Activated CD4-positive, alpha-beta T cell treated with anti-CD3 and anti-CD28 coated beads, Interleukin-2, amount 10 ng/mL, durations not matched to agents 7 days and 5 days (primary cell): Measurements from ENCODE around the gene OS9. TPM values are rescaled to one million over a fixed set of nuclear protein-coding genes. Genes with fewer than 3 reads are reported as not detected.
"Not testable (repeated sequence)": the region's sequence is repeated elsewhere in the genome, so short reads cannot be mapped to it uniquely, and the experiment has no call there.

Experiments
- CTCF ChIA-PET: fragments of 350-600 bp; sonication (Branson Sonifier 250); formaldehyde crosslinking; loops from one replicate; lab custom pipeline; 2021; ENCODE audit warnings: antibody characterized with exemption; lab: Charles Lee
- POLR2A ChIA-PET: fragments of 350-600 bp; sonication (Branson Sonifier 250); formaldehyde crosslinking; loops from one replicate; lab custom pipeline; 2021; ENCODE audit warnings: antibody characterized with exemption; lab: Charles Lee
- DNase-seq: peaks from one replicate; pipeline ENCODE4 v3.0.0-alpha.2; 2020
- H3K27ac Mint-ChIP-seq: one replicate; pipeline ENCODE4 v1.8.0; 2021; ENCODE audit warnings: mild to moderate bottlenecking, moderate library complexity, mixed read lengths
- H3K27me3 Mint-ChIP-seq: one replicate; pipeline ENCODE4 v1.8.0; 2021; ENCODE audit warnings: mixed read lengths
- H3K36me3 Mint-ChIP-seq: one replicate; pipeline ENCODE4 v1.8.0; 2021; ENCODE audit warnings: low read depth, mixed read lengths
- H3K4me1 Mint-ChIP-seq: one replicate; pipeline ENCODE4 v1.8.0; 2021; ENCODE audit warnings: mixed read lengths
- H3K4me3 Mint-ChIP-seq: one replicate; pipeline ENCODE4 v1.8.0; 2021; ENCODE audit warnings: mild to moderate bottlenecking, moderate library complexity, mixed read lengths
- H3K9me3 Mint-ChIP-seq: one replicate; pipeline ENCODE4 v1.8.0; 2021; ENCODE audit warnings: mixed read lengths
- total RNA-seq, 2 experiments: library from RNA; stranded (reverse); gene quantifications; one replicate each; pipeline ENCODE4 v1.2.3, GENCODE V29; 2021

OS9 gene
- total RNA-seq, 2 experiments from 2014 or later: 138 to 142 TPM

- Mint-ChIP-seq H3K36me3 (peaks cover 75% of the 10 kb centered on the region), H3K27me3 (no peaks in the 10 kb centered on the region), H3K4me1 (peaks cover 5% of the 10 kb centered on the region), H3K9me3 (peaks cover 15% of the 10 kb centered on the region), H3K27ac (no peak overlapping the region), H3K4me3 (no peak overlapping the region)
- POLR2A ChIA-PET: no interaction called here
- DNase-seq: no peak
- CTCF ChIA-PET: interaction anchor here (0.6 kb wide), 2 partner anchors 29 to 886 kb away, joined by 4 to 5 read pairs; no protein-coding TSS in a partner anchor
Measured at GRCh38 chr12:57700317-57700716, 6.4 kb downstream of the OS9 start.

- POLR2A ChIA-PET: no interaction called here
- Mint-ChIP-seq H3K9me3 (peaks cover 15% of the 10 kb centered on the region), H3K36me3 (peaks cover 62% of the 10 kb centered on the region), H3K27me3 (no peaks in the 10 kb centered on the region), H3K4me1 (peaks cover 4% of the 10 kb centered on the region), H3K4me3 (no peak overlapping the region), H3K27ac (no peak overlapping the region)
- DNase-seq: no peak
- CTCF ChIA-PET: interaction anchor here (1.2 kb wide), 1 partner anchor 15 kb away, joined by 4 read pairs; no protein-coding TSS in a partner anchor
Measured at GRCh38 chr12:57707250-57707649, 13.3 kb downstream of the OS9 start.

GRCh38 chr12:57708296-57708695 is 14.4 kb downstream of the OS9 start:
- DNase-seq: no peak
- peaks cover 4% of the 10 kb centered on the region for H3K4me1 Mint-ChIP-seq
- no peak overlapping the region for H3K27ac Mint-ChIP-seq
- no peak overlapping the region for H3K4me3 Mint-ChIP-seq
- peaks cover 56% of the 10 kb centered on the region for H3K36me3 Mint-ChIP-seq
- H3K9me3 Mint-ChIP-seq: peaks cover 8% of the 10 kb centered on the region
- ChIA-PET POLR2A (no interaction called here), CTCF (interaction anchor here (0.6 kb wide), 1 partner anchor 24 kb away, joined by 3 read pairs; no protein-coding TSS in a partner anchor)
- H3K27me3 Mint-ChIP-seq: no peaks in the 10 kb centered on the region

GRCh38 chr12:57712701-57713100 is 18.8 kb downstream of the OS9 start:
- Mint-ChIP-seq H3K27ac (no peak overlapping the region), H3K4me1 (peaks cover 4% of the 10 kb centered on the region), H3K4me3 (no peak overlapping the region), H3K27me3 (no peaks in the 10 kb centered on the region), H3K36me3 (peaks cover 33% of the 10 kb centered on the region), H3K9me3 (no peaks in the 10 kb centered on the region)
- POLR2A ChIA-PET: no interaction called here
- no peak for DNase-seq
- CTCF ChIA-PET: interaction anchor here (0.6 to 0.7 kb wide), 2 partner anchors 22 to 130 kb away, joined by 3 read pairs; no protein-coding TSS in a partner anchor

GRCh38 chr12:57713209-57713608 is 19.3 kb downstream of the OS9 start:
- Mint-ChIP-seq H3K36me3 (peaks cover 38% of the 10 kb centered on the region), H3K9me3 (no peaks in the 10 kb centered on the region)

GRCh38 chr12:57715036-57715748 is 21.3 kb downstream of the OS9 start:
- H3K36me3 Mint-ChIP-seq: peaks cover 49% of the 10 kb centered on the region
- H3K4me1 Mint-ChIP-seq, CTCF ChIA-PET, DNase-seq, H3K27me3 Mint-ChIP-seq, H3K9me3 Mint-ChIP-seq, H3K4me3 Mint-ChIP-seq, POLR2A ChIA-PET, H3K27ac Mint-ChIP-seq: not testable (repeated sequence)

More at GRCh38 chr12:57713209-57713608, 19.3 kb downstream of the OS9 start:
- H3K4me3 Mint-ChIP-seq: no peak overlapping the region
- H3K27me3 Mint-ChIP-seq: no peaks in the 10 kb centered on the region
- H3K27ac Mint-ChIP-seq: no peak overlapping the region
- ChIA-PET CTCF (interaction anchor here (0.6 to 0.7 kb wide), 2 partner anchors 22 to 130 kb away, joined by 3 read pairs; no protein-coding TSS in a partner anchor), POLR2A (interaction anchor here (0.6 kb wide), 1 partner anchor 77 kb away, joined by 4 read pairs; no protein-coding TSS in a partner anchor)
- H3K4me1 Mint-ChIP-seq: peaks cover 4% of the 10 kb centered on the region
- no peak for DNase-seq

- Mint-ChIP-seq H3K27me3 (no peaks in the 10 kb centered on the region), H3K27ac (no peak overlapping the region), H3K4me1 (peaks cover 1% of the 10 kb centered on the region), H3K4me3 (no peak overlapping the region), H3K36me3 (peaks cover 48% of the 10 kb centered on the region), H3K9me3 (no peaks in the 10 kb centered on the region)
- ChIA-PET CTCF (no interaction called here), POLR2A (no interaction called here)
- DNase-seq: peak; percentile 4
Measured at GRCh38 chr12:57715786-57716185, 21.9 kb downstream of the OS9 start.

- no peaks in the 10 kb centered on the region for H3K27me3 Mint-ChIP-seq
- H3K4me3 Mint-ChIP-seq: no peak overlapping the region
- DNase-seq: peak; percentile 4
- ChIA-PET POLR2A (no interaction called here), CTCF (no interaction called here)
- H3K27ac Mint-ChIP-seq: no peak overlapping the region
- peaks cover 1% of the 10 kb centered on the region for H3K4me1 Mint-ChIP-seq
- peaks cover 50% of the 10 kb centered on the region for H3K36me3 Mint-ChIP-seq
- no peaks in the 10 kb centered on the region for H3K9me3 Mint-ChIP-seq
Measured at GRCh38 chr12:57716305-57716704, 22.4 kb downstream of the OS9 start.

GRCh38 chr12:57717131-57717530 is 23.2 kb downstream of the OS9 start:
- Mint-ChIP-seq H3K4me3 (no peak overlapping the region), H3K27me3 (no peaks in the 10 kb centered on the region), H3K9me3 (no peaks in the 10 kb centered on the region), H3K36me3 (peaks cover 47% of the 10 kb centered on the region), H3K4me1 (no peaks in the 10 kb centered on the region), H3K27ac (no peak overlapping the region)
- DNase-seq: peak; percentile 4
- POLR2A ChIA-PET: interaction anchor here (0.5 kb wide), 1 partner anchor 238 kb away, joined by 3 read pairs; no protein-coding TSS in a partner anchor
- CTCF ChIA-PET: interaction anchor here (0.6 to 1.0 kb wide), 2 partner anchors 84 to 477 kb away, joined by 4 read pairs; partner anchors contain the start of gene B4GALNT1

- ChIA-PET CTCF (interaction anchor here (0.6 to 1.0 kb wide), 2 partner anchors 85 to 478 kb away, joined by 4 read pairs; partner anchors contain the start of gene B4GALNT1), POLR2A (no interaction called here)
- H3K4me1 Mint-ChIP-seq: no peaks in the 10 kb centered on the region
- H3K27ac Mint-ChIP-seq: no peak overlapping the region
- no peaks in the 10 kb centered on the region for H3K27me3 Mint-ChIP-seq
- no peak overlapping the region for H3K4me3 Mint-ChIP-seq
- DNase-seq: peak; percentile 4
- H3K36me3 Mint-ChIP-seq: peaks cover 46% of the 10 kb centered on the region
- H3K9me3 Mint-ChIP-seq: no peaks in the 10 kb centered on the region
Measured at GRCh38 chr12:57717846-57718640, 24.1 kb downstream of the OS9 start.

GRCh38 chr12:57718641-57719528 is 25.0 kb downstream of the OS9 start:
- H3K4me1 Mint-ChIP-seq: no peaks in the 10 kb centered on the region
- H3K4me3 Mint-ChIP-seq: no peak overlapping the region
- H3K27ac Mint-ChIP-seq: peak overlapping the region; percentile 81
- H3K36me3 Mint-ChIP-seq: peaks cover 46% of the 10 kb centered on the region
- DNase-seq: peak; percentile 5
- H3K9me3 Mint-ChIP-seq: no peaks in the 10 kb centered on the region
- CTCF ChIA-PET: interaction anchor here (1.2 to 1.5 kb wide), 2 partner anchors 9 to 136 kb away, joined by 3 read pairs; no protein-coding TSS in a partner anchor
- H3K27me3 Mint-ChIP-seq: no peaks in the 10 kb centered on the region
- POLR2A ChIA-PET: no interaction called here
